Right hindlimb (tissue), 1 donor: ENCODE data around the gene LDB3.
A peak's percentile ranks its signal among the peaks of the same experiment; 100 is the strongest.
"Not testable (repeated sequence)": the region's sequence is repeated elsewhere in the genome, so short reads cannot be mapped to it uniquely, and the experiment has no call there.

Experiments
- DNase-seq: peaks from one replicate; pipeline ENCODE4 v3.0.0-alpha.2; 2018

The LDB3 gene

GRCh38 chr10:86668297-86669165 is at the start of gene LDB3:
LDB3 (plus strand) TSS chr10:86668511; CDS start chr10:86668692, 181 bp downstream.
- DNase-seq = no peak

GRCh38 chr10:86628311-86628710 is 40.0 kb upstream of the LDB3 start:
- no peak for DNase-seq

- no peak for DNase-seq
Observed at GRCh38 chr10:86630079-86630478, 38.2 kb upstream of the LDB3 start.

GRCh38 chr10:86632009-86632800 is 36.1 kb upstream of the LDB3 start:
- DNase-seq = no peak

GRCh38 chr10:86632951-86633350 is 35.4 kb upstream of the LDB3 start:
- DNase-seq = no peak

- no peak for DNase-seq
Observed at GRCh38 chr10:86635402-86635801, 32.9 kb upstream of the LDB3 start.

GRCh38 chr10:86636311-86636710 is 32.0 kb upstream of the LDB3 start:
- no peak for DNase-seq

GRCh38 chr10:86642021-86642420 is 26.3 kb upstream of the LDB3 start:
- no peak for DNase-seq

GRCh38 chr10:86642499-86642898 is 25.8 kb upstream of the LDB3 start:
- DNase-seq = no peak

GRCh38 chr10:86644152-86644793 is 24.0 kb upstream of the LDB3 start:
- DNase-seq = peak; percentile 17

- peak; percentile 13 for DNase-seq
Observed at GRCh38 chr10:86644794-86645445, 23.4 kb upstream of the LDB3 start.

GRCh38 chr10:86645621-86646165 is 22.6 kb upstream of the LDB3 start:
- DNase-seq = not testable (repeated sequence)

- DNase-seq = peak; percentile 32
Observed at GRCh38 chr10:86646532-86646931, 21.8 kb upstream of the LDB3 start.

- DNase-seq = no peak
Observed at GRCh38 chr10:86646933-86647332, 21.4 kb upstream of the LDB3 start.

- DNase-seq = peak; percentile 16
Observed at GRCh38 chr10:86647773-86648703, 20.3 kb upstream of the LDB3 start.

- DNase-seq = peak; percentile 72
Observed at GRCh38 chr10:86648704-86649427, 19.4 kb upstream of the LDB3 start.

GRCh38 chr10:86649471-86650150 is 18.7 kb upstream of the LDB3 start:
- peak; percentile 25 for DNase-seq

- DNase-seq = no peak
Observed at GRCh38 chr10:86650151-86650550, 18.2 kb upstream of the LDB3 start.

GRCh38 chr10:86651021-86651471 is 17.3 kb upstream of the LDB3 start:
- peak; percentile 15 for DNase-seq
